ENCODE measurements around the gene PXK.

DNA sequence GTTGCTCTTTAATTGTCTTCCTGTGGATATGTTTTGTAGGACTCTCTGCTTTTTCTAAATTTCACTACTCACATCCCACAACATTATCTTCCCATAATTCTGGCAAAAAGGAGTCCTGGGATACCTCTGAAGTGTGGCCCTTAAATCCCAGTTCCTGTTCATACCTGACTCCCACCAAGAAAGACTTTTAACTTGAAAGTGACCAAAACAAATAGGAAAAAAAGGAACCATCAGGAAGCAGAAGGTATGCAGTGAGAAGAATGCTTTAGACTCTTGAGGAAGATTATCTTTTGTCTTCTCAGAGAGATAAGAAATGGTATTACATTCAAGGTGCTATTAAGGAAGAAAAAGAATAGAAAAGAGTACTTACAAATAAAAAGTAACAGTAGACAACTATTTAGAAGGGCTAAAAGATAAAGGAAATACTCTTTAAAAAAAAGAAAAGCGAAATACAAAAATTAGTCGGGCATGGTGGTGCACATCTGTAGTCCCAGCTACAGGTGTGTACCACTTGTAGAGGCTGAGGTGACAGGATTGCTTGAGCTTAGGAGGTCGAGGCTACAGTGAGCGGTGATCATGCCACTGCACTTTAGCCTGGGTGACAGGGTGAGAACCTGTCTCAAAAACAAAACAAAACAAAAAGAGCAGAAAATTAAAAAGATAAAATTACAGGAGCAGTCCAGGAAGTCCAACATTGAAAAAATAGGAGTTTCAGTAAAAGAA, 46.8 kb downstream of the PXK start:
- TF ChIP-seq EP300 (IDR thresholded peaks at IDR 0.05; ENCODE audit: borderline replicate concordance) (no peak), EGR1 (IDR thresholded peaks at IDR 0.05) (no peak), MAX (IDR thresholded peaks at IDR 0.05) (no peak), RAD21 (IDR thresholded peaks at IDR 0.05; ENCODE audit: low read depth) (no peak), NFIC (IDR thresholded peaks at IDR 0.05) (no peak), CEBPB (IDR thresholded peaks at IDR 0.05) (no peak), TAF1 (IDR thresholded peaks at IDR 0.05; ENCODE audit: low read depth) (no peak), TEAD4 (IDR thresholded peaks at IDR 0.05) (no peak), CREB1 (IDR thresholded peaks at IDR 0.05; ENCODE audit: low read depth) (no peak)

All from Ishikawa (cell line).